ENCODE results near the gene IL16. TPM values are rescaled to one million over a fixed set of nuclear protein-coding genes. Genes with fewer than 3 reads are reported as not detected.

IL16 gene
- polyA plus RNA-seq, 1 donor (not counting 4 experiments of a cell fraction or from before 2014, with no cell fraction given) = not detected

GRCh38 chr15:81309647-81310450 is 113.2 kb downstream of the IL16 start:
- TF ChIP-seq CTCF (optimal IDR thresholded peaks at IDR 0.05 in 1 of 3, IDR thresholded peaks at IDR 0.05 in 1 of 3, conservative IDR thresholded peaks at IDR 0.05 in 1 of 3; ENCODE audit: extremely low read depth in 1 of 3, insufficient read depth in 2 of 3, low read length in 3 of 3) (no peak), EZH2 (IDR thresholded peaks at IDR 0.05; ENCODE audit: low read length) (no peak)
- Histone ChIP-seq H3K27ac (ENCODE audit: control insufficient read depth, insufficient read depth, low read length) (no peak overlapping the region), H3K79me2 (ENCODE audit: control insufficient read depth, insufficient read depth, low read length) (no peaks in the 10 kb centered on the region), H3K4me1 (ENCODE audit: control insufficient read depth, extremely low read depth, insufficient read depth, low read length) (peaks cover 20% of the 10 kb centered on the region), H3K9me1 (ENCODE audit: control insufficient read depth, extremely low read depth, insufficient read depth, low read length) (no peaks in the 10 kb centered on the region), H3K36me3 (ENCODE audit: control insufficient read depth in 2 of 2, extremely low read depth in 1 of 2, insufficient read depth in 2 of 2, low read length in 2 of 2) (peaks cover 27 to 35% of the 10 kb centered on the region in 2 experiments), H2AFZ (ENCODE audit: control insufficient read depth, low read length) (no peak overlapping the region), H3K9me3 (ENCODE audit: control insufficient read depth, low read depth, low read length) (no peaks in the 10 kb centered on the region), H4K20me1 (ENCODE audit: control insufficient read depth, extremely low read depth, insufficient read depth, low read length) (no peaks in the 10 kb centered on the region), H3K9ac (ENCODE audit: control insufficient read depth, extremely low read depth, insufficient read depth, low read length) (no peak overlapping the region), H3K4me3 (ENCODE audit: control insufficient read depth in 2 of 3, extremely low read depth in 1 of 3, insufficient read depth in 2 of 3, low read depth in 1 of 3, low read length in 3 of 3) (no peak overlapping the region), H3K27me3 (ENCODE audit: control insufficient read depth, extremely low read depth, insufficient read depth, low read length) (no peaks in the 10 kb centered on the region), H3K4me2 (ENCODE audit: control insufficient read depth, extremely low read depth, insufficient read depth, low read depth, low read length) (no peak overlapping the region)
- no peak for DNase-seq (ENCODE audit: low read depth, low spot score)
- no peak for FAIRE-seq
- dilution Hi-C loops (cut with MboI; ENCODE audit: extremely low pct_ligation_motif_present, low sequenced_read_pairs) = no loop called here

GRCh38 chr15:81310480-81310879 is 113.8 kb downstream of the IL16 start:
- Histone ChIP-seq H3K9me3 (ENCODE audit: control insufficient read depth, low read depth, low read length) (no peaks in the 10 kb centered on the region), H3K4me1 (ENCODE audit: control insufficient read depth, extremely low read depth, insufficient read depth, low read length) (peaks cover 20% of the 10 kb centered on the region), H3K4me3 (ENCODE audit: control insufficient read depth in 2 of 3, extremely low read depth in 1 of 3, insufficient read depth in 2 of 3, low read depth in 1 of 3, low read length in 3 of 3) (no peak overlapping the region), H3K4me2 (ENCODE audit: control insufficient read depth, extremely low read depth, insufficient read depth, low read depth, low read length) (no peak overlapping the region), H3K27ac (ENCODE audit: control insufficient read depth, insufficient read depth, low read length) (no peak overlapping the region), H4K20me1 (ENCODE audit: control insufficient read depth, extremely low read depth, insufficient read depth, low read length) (no peaks in the 10 kb centered on the region), H3K9me1 (ENCODE audit: control insufficient read depth, extremely low read depth, insufficient read depth, low read length) (no peaks in the 10 kb centered on the region), H3K79me2 (ENCODE audit: control insufficient read depth, insufficient read depth, low read length) (no peaks in the 10 kb centered on the region), H3K36me3 (ENCODE audit: control insufficient read depth in 2 of 2, extremely low read depth in 1 of 2, insufficient read depth in 2 of 2, low read length in 2 of 2) (peaks cover 32 to 35% of the 10 kb centered on the region in 2 experiments), H2AFZ (ENCODE audit: control insufficient read depth, low read length) (no peak overlapping the region), H3K9ac (ENCODE audit: control insufficient read depth, extremely low read depth, insufficient read depth, low read length) (no peak overlapping the region), H3K27me3 (ENCODE audit: control insufficient read depth, extremely low read depth, insufficient read depth, low read length) (no peaks in the 10 kb centered on the region)
- TF ChIP-seq EZH2 (IDR thresholded peaks at IDR 0.05; ENCODE audit: low read length) (no peak), CTCF (optimal IDR thresholded peaks at IDR 0.05 in 1 of 3, IDR thresholded peaks at IDR 0.05 in 1 of 3, conservative IDR thresholded peaks at IDR 0.05 in 1 of 3; ENCODE audit: extremely low read depth in 1 of 3, insufficient read depth in 2 of 3, low read length in 3 of 3) (no peak)
- dilution Hi-C loops (cut with MboI; ENCODE audit: extremely low pct_ligation_motif_present, low sequenced_read_pairs) = no loop called here
- DNase-seq (ENCODE audit: low read depth, low spot score) (no peak), FAIRE-seq (no peak)

Data from keratinocyte (primary cell).